Loucy (cell line): ENCODE measurements around the gene CCDC40.

ENCODE experiments used
- H2AFZ ChIP-seq: fragments of 200-600 bp; sonication (generic); 2 replicates; pipeline ENCODE4 v1.6.0; 2016; ENCODE audit warnings: antibody characterized with exemption, mild to moderate bottlenecking, low read length, moderate library complexity
- H3F3A ChIP-seq: fragments of 200-600 bp; 2 replicates; pipeline ENCODE4 v1.6.0; 2016; ENCODE audit warnings: antibody characterized with exemption, low read depth, mild to moderate bottlenecking
- H3K27me3 ChIP-seq: fragments of 200-600 bp; sonication (generic); 2 replicates; pipeline ENCODE4 v1.6.1; 2014; ENCODE audit warnings: low read length, mild to moderate bottlenecking; ENCODE audit not compliant: insufficient read depth, poor library complexity, severe bottlenecking
- H3K36me3 ChIP-seq: fragments of 200-600 bp; sonication (generic); 2 replicates; pipeline ENCODE4 v1.6.1; 2016; ENCODE audit warnings: low read length; ENCODE audit not compliant: insufficient read depth
- H3K4me1 ChIP-seq: fragments of 200-600 bp; sonication (generic); 2 replicates; pipeline ENCODE4 v1.5.1; 2014; ENCODE audit warnings: low read length, mild to moderate bottlenecking; ENCODE audit not compliant: insufficient read depth, poor library complexity, severe bottlenecking
- H3K4me2 ChIP-seq: fragments of 200-600 bp; sonication (generic); 2 replicates; pipeline ENCODE4 v1.6.0; 2014; ENCODE audit warnings: antibody characterized with exemption, low read length, low read depth, mild to moderate bottlenecking; ENCODE audit not compliant: poor library complexity, severe bottlenecking
- H3K4me3 ChIP-seq: fragments of 200-600 bp; sonication (generic); 2 replicates; pipeline ENCODE4 v1.5.1; 2014; ENCODE audit warnings: low read length, mild to moderate bottlenecking, mixed read lengths; ENCODE audit not compliant: poor library complexity, severe bottlenecking
- H3K79me2 ChIP-seq: fragments of 200-600 bp; sonication (generic); 2 replicates; pipeline ENCODE4 v1.6.1; 2014; ENCODE audit warnings: low read length; ENCODE audit not compliant: insufficient read depth
- H3K9ac ChIP-seq: fragments of 200-600 bp; sonication (generic); 2 replicates; pipeline ENCODE4 v1.6.0; 2014; ENCODE audit warnings: mild to moderate bottlenecking, low read depth, low read length, moderate library complexity; ENCODE audit not compliant: poor library complexity, severe bottlenecking
- H3K9me2 ChIP-seq: fragments of 200-600 bp; sonication (generic); replicated peaks from 2 replicates; pipeline ENCODE4 v1.6.1; 2016; ENCODE audit warnings: low read depth, low read length, mixed read lengths
- H3K9me3 ChIP-seq: fragments of 200-600 bp; sonication (generic); 2 replicates; pipeline ENCODE4 v1.6.1; 2014; ENCODE audit warnings: mild to moderate bottlenecking, antibody characterized with exemption, low read length, low read depth; ENCODE audit not compliant: insufficient read depth
- H4K20me1 ChIP-seq: fragments of 200-600 bp; sonication (generic); 2 replicates; pipeline ENCODE4 v1.6.0; 2014; ENCODE audit warnings: antibody characterized with exemption, low read length, mild to moderate bottlenecking; ENCODE audit not compliant: insufficient read depth, poor library complexity, severe bottlenecking
- CTCF ChIP-seq: fragments of 200-600 bp; sonication (generic); conservative IDR thresholded peaks from 2 replicates; pipeline ENCODE4 v1.5.1; 2014; ENCODE audit warnings: mild to moderate bottlenecking, antibody characterized with exemption, low read length
- EZH2phosphoT487 ChIP-seq: fragments of 200-600 bp; IDR thresholded peaks from 2 replicates; pipeline ENCODE4 v1.6.1; 2018; ENCODE audit warnings: antibody characterized with exemption, mild to moderate bottlenecking, moderate library complexity, borderline replicate concordance

The CCDC40 gene

GRCh38 chr17:80099291-80100034, 63.0 kb downstream of the CCDC40 start:
- Histone ChIP-seq H3F3A (no peaks in the 10 kb centered on the region), H3K4me1 (peaks cover 22% of the 10 kb centered on the region), H3K4me3 (no peak overlapping the region), H3K4me2 (peak overlapping the region; percentile 99), H3K9me3 (no peaks in the 10 kb centered on the region), H3K79me2 (peaks cover 7% of the 10 kb centered on the region), H2AFZ (no peak overlapping the region), H3K9ac (no peak overlapping the region), H3K36me3 (no peaks in the 10 kb centered on the region), H4K20me1 (no peaks in the 10 kb centered on the region), H3K9me2 (no peaks in the 10 kb centered on the region), H3K27me3 (no peaks in the 10 kb centered on the region)
- TF ChIP-seq EZH2phosphoT487 (no peak), CTCF (no peak)

GRCh38 chr17:80100035-80100323, 63.5 kb downstream of the CCDC40 start:
- no peaks in the 10 kb centered on the region for H4K20me1 ChIP-seq
- TF ChIP-seq CTCF (no peak), EZH2phosphoT487 (no peak)
- H3K4me3 ChIP-seq = peak overlapping the region; percentile 97
- H3F3A ChIP-seq = no peaks in the 10 kb centered on the region
- H3K27me3 ChIP-seq = no peaks in the 10 kb centered on the region
- H3K9me2 ChIP-seq = no peaks in the 10 kb centered on the region
- H3K9ac ChIP-seq = peak overlapping the region; percentile 70
- peaks cover 7% of the 10 kb centered on the region for H3K79me2 ChIP-seq
- H3K4me1 ChIP-seq = peaks cover 22% of the 10 kb centered on the region
- H3K9me3 ChIP-seq = no peaks in the 10 kb centered on the region
- no peaks in the 10 kb centered on the region for H3K36me3 ChIP-seq
- H3K4me2 ChIP-seq = peak overlapping the region; percentile 99
- peak overlapping the region; percentile 98; the same call in 1 of the 2 replicates for H2AFZ ChIP-seq

- Histone ChIP-seq H2AFZ (peak within 1 kb of the TSS; percentile 98), H3K4me3 (peak within 1 kb of the TSS; percentile 97), H3K4me2 (peak within 1 kb of the TSS; percentile 99), H3K36me3 (no peaks in the 10 kb centered on the region), H3K9ac (peak within 1 kb of the TSS; percentile 87), H3K27me3 (no peaks in the 10 kb centered on the region), H3K4me1 (peaks cover 22% of the 10 kb centered on the region), H3K9me3 (no peaks in the 10 kb centered on the region), H4K20me1 (no peaks in the 10 kb centered on the region), H3K9me2 (no peaks in the 10 kb centered on the region), H3F3A (no peaks in the 10 kb centered on the region), H3K79me2 (peaks cover 7% of the 10 kb centered on the region)
- TF ChIP-seq EZH2phosphoT487 (no peak), CTCF (peak; percentile 58)
Measured at GRCh38 chr17:80101011-80101945, 64.8 kb downstream of the CCDC40 start, which contains the start of gene GAA. Gene GAA (plus strand): TSS chr17:80101581. CDS start chr17:80104587, 3,006 bp downstream.
